GM06990 (cell line): ENCODE results near the gene AGAP3.

ENCODE experiments used
- DNase-seq: peaks from one replicate; pipeline ENCODE4 v3.0.0-alpha.2; 2011; ENCODE audit not compliant: insufficient read length; ENCODE audit errors: extremely low read depth
- H3K27me3 ChIP-seq: replicated peaks from 2 replicates; pipeline ENCODE4 v1.6.0; 2011; ENCODE audit warnings: low read length; ENCODE audit not compliant: control insufficient read depth, insufficient read depth
- H3K36me3 ChIP-seq: 2 replicates; pipeline ENCODE4 v1.5.1; 2011; ENCODE audit warnings: low read length; ENCODE audit not compliant: control insufficient read depth, insufficient read depth
- H3K4me3 ChIP-seq: replicated peaks from 2 replicates; pipeline ENCODE4 v1.5.1; 2011; ENCODE audit warnings: low read depth, mild to moderate bottlenecking, control low read depth, low read length
- TF ChIP-seq, protein P1 (sequence below): IDR thresholded peaks from 2 replicates; pipeline ENCODE4 v1.5.1; 2011; ENCODE audit warnings: low read length, control low read depth, mild to moderate bottlenecking, inconsistent platforms; ENCODE audit not compliant: insufficient read depth, poor library complexity, severe bottlenecking

AGAP3 gene

DNA sequence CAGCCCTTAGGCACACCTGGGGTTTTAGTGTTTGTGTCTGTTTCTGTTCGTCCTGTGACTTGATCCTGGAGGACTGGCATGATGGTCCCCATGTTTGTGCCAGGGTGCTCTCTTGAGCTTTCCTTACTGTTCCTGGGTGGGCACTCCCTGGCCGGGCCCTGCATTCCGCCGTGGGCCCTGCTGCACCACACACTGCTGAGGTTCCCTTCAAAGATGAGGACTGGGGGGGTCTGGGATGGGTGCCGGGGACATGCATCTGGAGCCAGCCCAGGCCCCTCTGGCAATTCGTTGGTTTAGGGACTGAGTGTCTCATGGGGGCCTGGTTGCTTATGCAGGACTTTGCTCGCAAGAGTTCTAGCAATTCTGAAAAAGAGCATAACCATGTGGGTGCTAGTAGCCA, 4.7 kb downstream of the AGAP3 start:
- H3K36me3 ChIP-seq, result peaks cover 2% of the 10 kb centered on the region
- TF ChIP-seq, protein P1, sequence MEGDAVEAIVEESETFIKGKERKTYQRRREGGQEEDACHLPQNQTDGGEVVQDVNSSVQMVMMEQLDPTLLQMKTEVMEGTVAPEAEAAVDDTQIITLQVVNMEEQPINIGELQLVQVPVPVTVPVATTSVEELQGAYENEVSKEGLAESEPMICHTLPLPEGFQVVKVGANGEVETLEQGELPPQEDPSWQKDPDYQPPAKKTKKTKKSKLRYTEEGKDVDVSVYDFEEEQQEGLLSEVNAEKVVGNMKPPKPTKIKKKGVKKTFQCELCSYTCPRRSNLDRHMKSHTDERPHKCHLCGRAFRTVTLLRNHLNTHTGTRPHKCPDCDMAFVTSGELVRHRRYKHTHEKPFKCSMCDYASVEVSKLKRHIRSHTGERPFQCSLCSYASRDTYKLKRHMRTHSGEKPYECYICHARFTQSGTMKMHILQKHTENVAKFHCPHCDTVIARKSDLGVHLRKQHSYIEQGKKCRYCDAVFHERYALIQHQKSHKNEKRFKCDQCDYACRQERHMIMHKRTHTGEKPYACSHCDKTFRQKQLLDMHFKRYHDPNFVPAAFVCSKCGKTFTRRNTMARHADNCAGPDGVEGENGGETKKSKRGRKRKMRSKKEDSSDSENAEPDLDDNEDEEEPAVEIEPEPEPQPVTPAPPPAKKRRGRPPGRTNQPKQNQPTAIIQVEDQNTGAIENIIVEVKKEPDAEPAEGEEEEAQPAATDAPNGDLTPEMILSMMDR, result no peak
- no peak for DNase-seq
- H3K4me3 ChIP-seq, result no peak overlapping the region
- no peaks in the 10 kb centered on the region for H3K27me3 ChIP-seq

DNA sequence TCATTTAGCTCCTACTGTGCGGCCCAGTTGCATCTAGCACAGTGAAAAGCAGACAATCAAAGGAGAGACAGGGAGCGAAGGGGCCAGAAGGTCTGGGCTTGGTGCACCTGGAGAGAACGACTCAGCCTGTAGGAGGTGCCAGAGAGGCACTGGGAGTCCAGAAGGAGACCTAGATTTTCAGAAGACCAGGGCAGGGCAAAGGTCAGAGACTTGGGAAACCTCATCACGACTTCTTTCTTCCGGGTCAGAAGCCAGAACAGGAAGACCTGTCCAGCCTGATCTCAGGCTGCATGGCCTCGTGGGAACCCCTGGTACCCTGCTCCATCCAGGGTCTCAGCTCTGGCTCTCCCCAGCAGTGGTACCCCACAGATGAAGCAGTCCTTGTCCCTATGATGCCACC, 5.2 kb downstream of the AGAP3 start:
- Histone ChIP-seq H3K27me3 (no peaks in the 10 kb centered on the region), H3K36me3 (peaks cover 2% of the 10 kb centered on the region), H3K4me3 (no peak overlapping the region)
- DNase-seq, result no peak
- TF ChIP-seq, protein P1, result peak; percentile 86

DNA sequence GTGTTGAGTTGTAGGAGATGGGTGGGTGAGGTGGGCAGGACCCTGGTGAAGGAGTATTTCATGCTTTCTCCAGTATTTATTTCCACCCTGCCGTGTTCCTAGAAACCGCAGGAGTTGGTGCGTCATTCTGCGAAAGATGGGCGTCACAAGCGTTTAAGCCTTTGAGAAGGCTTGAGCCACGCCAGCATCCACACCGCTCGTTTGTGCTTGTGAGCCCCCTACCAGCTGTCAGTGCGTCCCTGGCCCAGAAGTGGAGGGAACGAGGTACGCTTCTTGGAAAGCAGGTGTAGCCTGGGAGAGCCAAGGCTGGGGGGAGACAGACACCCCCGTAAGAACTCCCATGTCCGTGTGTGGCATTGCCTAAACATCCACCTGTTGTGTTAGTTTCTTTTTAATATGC, 5.7 kb downstream of the AGAP3 start:
- TF ChIP-seq, protein P1, result no peak
- Histone ChIP-seq H3K36me3 (peaks cover 2% of the 10 kb centered on the region), H3K27me3 (no peaks in the 10 kb centered on the region), H3K4me3 (no peak overlapping the region)
- DNase-seq, result no peak

DNA sequence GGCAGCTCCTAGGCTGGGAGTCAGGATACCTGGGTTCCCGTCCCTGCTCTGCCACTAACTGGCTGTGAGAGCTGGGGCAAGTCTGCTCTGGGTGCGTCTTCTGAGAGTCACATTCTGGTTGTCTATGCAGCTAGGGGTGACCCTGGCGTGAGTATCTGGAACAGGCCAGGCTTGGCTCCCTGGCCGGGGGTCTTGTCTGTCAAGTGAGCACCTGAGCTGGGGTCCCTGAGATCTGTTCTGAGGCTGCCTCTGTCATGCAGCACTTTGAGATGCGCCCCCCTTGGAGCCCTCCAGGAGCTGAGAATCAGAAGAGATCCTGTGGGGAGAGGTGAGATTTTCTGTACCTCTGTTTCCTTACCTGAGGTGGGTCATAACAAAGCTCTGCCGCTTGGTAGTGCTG, 7.5 kb downstream of the AGAP3 start:
- Histone ChIP-seq H3K36me3 (peaks cover 2% of the 10 kb centered on the region), H3K4me3 (no peak overlapping the region), H3K27me3 (no peaks in the 10 kb centered on the region)
- DNase-seq, result no peak
- TF ChIP-seq, protein P1, result no peak

DNA sequence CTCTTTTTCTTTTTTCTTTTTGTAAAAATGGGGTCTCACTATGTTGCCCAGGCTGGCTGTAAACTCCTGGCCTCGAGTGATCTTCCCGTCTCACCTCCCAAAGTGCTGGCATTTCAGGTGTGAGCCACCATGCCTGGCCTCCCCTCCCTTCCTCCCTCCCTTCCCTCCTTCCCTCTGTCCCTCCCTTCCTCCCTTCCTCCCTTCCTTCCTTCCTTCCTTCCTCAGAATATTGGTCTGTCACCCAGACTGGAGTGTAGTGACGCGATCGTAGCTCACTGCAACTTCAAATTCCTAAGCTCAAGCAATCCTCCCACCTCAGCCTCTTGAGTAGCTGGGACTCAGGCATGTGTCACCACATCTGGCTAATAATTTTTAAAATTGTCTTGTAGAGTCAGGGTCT, 8.4 kb downstream of the AGAP3 start:
- Histone ChIP-seq H3K4me3 (no peak overlapping the region), H3K27me3 (no peaks in the 10 kb centered on the region), H3K36me3 (peaks cover 2% of the 10 kb centered on the region)
- DNase-seq, result no peak
- TF ChIP-seq, protein P1, result no peak

DNA sequence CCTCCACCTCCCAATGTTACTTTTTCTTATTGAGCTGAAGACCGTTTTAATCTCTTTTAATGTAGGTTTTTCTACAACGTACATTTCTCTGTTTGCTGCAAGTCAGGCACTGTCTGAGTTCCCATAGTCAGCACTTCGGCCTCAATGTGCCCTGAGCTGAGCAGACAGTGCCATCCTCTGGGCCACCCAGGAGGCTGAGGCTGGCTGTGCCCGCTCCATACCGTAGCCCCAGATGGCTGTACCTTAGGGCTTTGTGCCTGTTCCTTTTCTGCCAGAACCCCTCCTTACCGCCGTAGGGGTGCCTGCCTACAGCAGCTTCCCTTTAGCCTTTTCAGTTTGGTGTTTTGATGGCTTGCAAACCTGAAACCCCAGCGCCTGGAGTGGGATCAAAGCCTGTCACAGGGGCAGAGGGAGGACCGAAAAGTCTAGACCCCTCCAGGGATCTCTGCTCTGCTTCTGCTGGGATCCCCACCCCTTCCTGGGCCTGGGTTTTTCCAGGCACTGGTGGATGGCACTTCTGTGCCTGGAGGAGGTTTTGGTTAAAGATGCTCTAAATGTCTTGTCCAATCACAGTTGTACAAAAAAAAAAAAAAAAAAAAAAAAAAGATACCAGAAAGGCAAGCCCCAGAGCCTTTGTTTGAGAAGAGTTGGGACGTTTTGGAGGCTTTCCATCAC, 9.0 kb downstream of the AGAP3 start:
- TF ChIP-seq, protein P1, result no peak
- Histone ChIP-seq H3K4me3 (no peak overlapping the region), H3K27me3 (no peaks in the 10 kb centered on the region), H3K36me3 (peaks cover 2% of the 10 kb centered on the region)
- DNase-seq, result no peak
